K562 (cell line): ENCODE measurements around the gene SLC25A1.

Experiments used
- CAMTA2 ChIP-seq: fragments of 250-450 bp; sonication (Bioruptor Pico); conservative IDR thresholded peaks from 2 replicates; pipeline ENCODE4 v1.5.1; 2022
- ELF4 ChIP-seq: fragments of 450-650 bp; formaldehyde crosslinking; IDR thresholded peaks from 2 replicates; pipeline ENCODE4 v1.4.0; 2022; ENCODE audit warnings: missing genetic modification characterization
- ETV6 ChIP-seq, 3 experiments: fragments of 150-350 bp in 1 of 3; sonication (generic) in 1 of 3; formaldehyde crosslinking in 1 of 3; IDR thresholded peaks; 2 replicates each; pipeline versions ENCODE4 v1.6.1 to v1.8.0; 2014 to 2022; ENCODE audit warnings: borderline replicate concordance in 2 of 3, low read depth in 2 of 3, antibody characterized with exemption in 1 of 3, low read length in 1 of 3, mild to moderate bottlenecking in 1 of 3, missing genetic modification reagents in 1 of 3
- GABPA ChIP-seq: fragments of 200-800 bp; sonication (Bioruptor generic); conservative IDR thresholded peaks from 2 replicates; pipeline ENCODE4 v1.6.1; 2016; ENCODE audit warnings: low read depth, missing genetic modification characterization, missing compliant biosample characterization
- JUN ChIP-seq, 2 experiments: sonication (generic) in 1 of 2; formaldehyde crosslinking in 1 of 2; IDR thresholded peaks; 2 replicates each; pipeline versions ENCODE4 v1.6.1 to v1.8.0; 2012 to 2022; ENCODE audit warnings: borderline replicate concordance in 2 of 2, mild to moderate bottlenecking in 2 of 2, improper control_type of control experiment in 1 of 2, low read depth in 1 of 2, low read length in 1 of 2, missing genetic modification reagents in 1 of 2
- MAZ ChIP-seq, 2 experiments: fragments of 450-650 bp in 1 of 2; sonication (generic) in 1 of 2; formaldehyde crosslinking; IDR thresholded peaks in 1 of 2; conservative IDR thresholded peaks in 1 of 2; 2 replicates each; pipeline versions ENCODE4 v1.4.0 to v1.5.0; 2020; ENCODE audit warnings: mild to moderate bottlenecking in 1 of 2, missing genetic modification reagents in 1 of 2
- TAF1 ChIP-seq: IDR thresholded peaks from 2 replicates; pipeline ENCODE4 v1.6.1; 2011; ENCODE audit warnings: mild to moderate bottlenecking, low read length, moderate library complexity; ENCODE audit not compliant: insufficient read depth, control insufficient read depth, severe bottlenecking; ENCODE audit errors: extremely low read depth
- THRA ChIP-seq: fragments of 450-650 bp; IDR thresholded peaks from 2 replicates; pipeline ENCODE4 v1.6.1; 2017; ENCODE audit warnings: mild to moderate bottlenecking, moderate library complexity
- TOE1 ChIP-seq, 2 experiments: fragments of 450-650 bp in 1 of 2; sonication (generic) in 1 of 2; formaldehyde crosslinking in 1 of 2; IDR thresholded peaks; 2 replicates each; pipeline versions ENCODE4 v1.7.1 to v1.8.0; 2016 to 2022; ENCODE audit warnings: borderline replicate concordance in 2 of 2, mild to moderate bottlenecking in 2 of 2, antibody characterized with exemption in 1 of 2, inconsistent platforms in 1 of 2, low read depth in 1 of 2, missing genetic modification reagents in 1 of 2, moderate library complexity in 1 of 2
- ZBTB49 ChIP-seq: sonication (generic); formaldehyde crosslinking; IDR thresholded peaks from 2 replicates; pipeline ENCODE4 v1.8.0; 2022; ENCODE audit warnings: missing genetic modification reagents, mild to moderate bottlenecking, borderline replicate concordance
- ZNF384 ChIP-seq: IDR thresholded peaks from 2 replicates; pipeline ENCODE4 v1.6.1; 2012; ENCODE audit warnings: low read depth, low read length, improper control_type of control experiment
- ZNF785 ChIP-seq: fragments of 250-450 bp; sonication (Bioruptor Pico); IDR thresholded peaks from 2 replicates; pipeline ENCODE4 v1.4.0; 2020; ENCODE audit warnings: mild to moderate bottlenecking
- TF ChIP-seq, protein P1 (sequence below): fragments of 450-650 bp; conservative IDR thresholded peaks from 2 replicates; pipeline ENCODE4 v1.6.1; 2016; ENCODE audit warnings: missing genetic modification characterization, low read depth, mild to moderate bottlenecking, missing compliant biosample characterization, moderate library complexity

- no peak for TF ChIP-seq TOE1 (IDR thresholded peaks at IDR 0.05; ENCODE audit: borderline replicate concordance)
- no peak for TF ChIP-seq TOE1 (CRISPR knock-in tag; IDR thresholded peaks at IDR 0.05; ENCODE audit: borderline replicate concordance, low read depth)
- TF ChIP-seq ETV6 (IDR thresholded peaks at IDR 0.05; ENCODE audit: borderline replicate concordance in 1 of 2, low read depth in 2 of 2, low read length in 1 of 2): no peak
- no peak for TF ChIP-seq ETV6 (CRISPR knock-in tag; IDR thresholded peaks at IDR 0.05; ENCODE audit: borderline replicate concordance)
- TF ChIP-seq, protein P1, sequence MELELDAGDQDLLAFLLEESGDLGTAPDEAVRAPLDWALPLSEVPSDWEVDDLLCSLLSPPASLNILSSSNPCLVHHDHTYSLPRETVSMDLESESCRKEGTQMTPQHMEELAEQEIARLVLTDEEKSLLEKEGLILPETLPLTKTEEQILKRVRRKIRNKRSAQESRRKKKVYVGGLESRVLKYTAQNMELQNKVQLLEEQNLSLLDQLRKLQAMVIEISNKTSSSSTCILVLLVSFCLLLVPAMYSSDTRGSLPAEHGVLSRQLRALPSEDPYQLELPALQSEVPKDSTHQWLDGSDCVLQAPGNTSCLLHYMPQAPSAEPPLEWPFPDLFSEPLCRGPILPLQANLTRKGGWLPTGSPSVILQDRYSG (tag): no peak
- no peak for TF ChIP-seq ZNF384
- TF ChIP-seq ELF4 (CRISPR knock-in tag): no peak
- no peak for TF ChIP-seq TAF1
- no peak for TF ChIP-seq JUN (IDR thresholded peaks at IDR 0.05; ENCODE audit: borderline replicate concordance, low read depth, low read length)
- 0 out of 2 replicates have a peak, but pooled peaks have one; percentile 13 for TF ChIP-seq JUN (CRISPR knock-in tag; IDR thresholded peaks at IDR 0.05; ENCODE audit: borderline replicate concordance)
- no peak for TF ChIP-seq GABPA (tag)
- TF ChIP-seq ZBTB49: no peak
- TF ChIP-seq THRA: no peak
- TF ChIP-seq CAMTA2 (CRISPR knock-in tag): no peak
- TF ChIP-seq ZNF785 (CRISPR knock-in tag): no peak
- TF ChIP-seq MAZ (CRISPR knock-in tag; conservative IDR thresholded peaks at IDR 0.05 in 1 of 2, IDR thresholded peaks at IDR 0.05 in 1 of 2): no peak
Measured at GRCh38 chr22:19203834-19204233, 25.3 kb upstream of the SLC25A1 start.
